Subcutaneous adipose tissue (tissue), 4 donors: ENCODE measurements around the gene DEFB124. TPM values are rescaled to one million over a fixed set of nuclear protein-coding genes. Genes with fewer than 3 reads are reported as not detected.

Source experiments
- total RNA-seq, 4 donors: library from RNA; depleted of rRNA; stranded (reverse); fragments of >200 nt; gene quantifications; one replicate each; pipeline ENCODE4 v1.1.0, GENCODE V29; 2016
- TF ChIP-seq, protein P1 (sequence below): fragments of 450-650 bp; IDR thresholded peaks from one replicate; pipeline ENCODE4 v1.5.1; 2016; ENCODE audit warnings: low read depth, mild to moderate bottlenecking, control low read depth, antibody characterized with exemption, moderate library complexity

Gene DEFB124
- total RNA-seq, 4 donors from 2014 or later, result not detected

DNA sequence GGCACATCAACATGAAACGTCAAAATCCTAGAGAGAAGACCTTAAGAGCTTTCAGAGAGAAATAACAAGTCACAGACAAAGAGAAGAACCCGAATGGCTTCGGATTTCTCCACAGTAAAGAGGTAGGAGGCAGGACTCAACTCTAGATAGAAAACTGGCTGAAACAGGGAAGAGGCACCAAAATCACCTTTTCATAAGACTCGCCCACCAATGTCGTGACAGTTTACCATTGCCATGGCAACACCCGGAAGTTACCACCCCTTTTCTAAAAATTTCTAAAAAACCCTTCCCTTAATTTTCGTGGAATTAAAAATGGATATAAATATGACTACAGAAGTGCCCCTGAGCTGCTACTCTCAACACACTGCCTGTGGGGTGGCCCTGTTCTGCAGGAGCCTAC, 56.6 kb downstream of the DEFB124 start:
- TF ChIP-seq, protein P1, sequence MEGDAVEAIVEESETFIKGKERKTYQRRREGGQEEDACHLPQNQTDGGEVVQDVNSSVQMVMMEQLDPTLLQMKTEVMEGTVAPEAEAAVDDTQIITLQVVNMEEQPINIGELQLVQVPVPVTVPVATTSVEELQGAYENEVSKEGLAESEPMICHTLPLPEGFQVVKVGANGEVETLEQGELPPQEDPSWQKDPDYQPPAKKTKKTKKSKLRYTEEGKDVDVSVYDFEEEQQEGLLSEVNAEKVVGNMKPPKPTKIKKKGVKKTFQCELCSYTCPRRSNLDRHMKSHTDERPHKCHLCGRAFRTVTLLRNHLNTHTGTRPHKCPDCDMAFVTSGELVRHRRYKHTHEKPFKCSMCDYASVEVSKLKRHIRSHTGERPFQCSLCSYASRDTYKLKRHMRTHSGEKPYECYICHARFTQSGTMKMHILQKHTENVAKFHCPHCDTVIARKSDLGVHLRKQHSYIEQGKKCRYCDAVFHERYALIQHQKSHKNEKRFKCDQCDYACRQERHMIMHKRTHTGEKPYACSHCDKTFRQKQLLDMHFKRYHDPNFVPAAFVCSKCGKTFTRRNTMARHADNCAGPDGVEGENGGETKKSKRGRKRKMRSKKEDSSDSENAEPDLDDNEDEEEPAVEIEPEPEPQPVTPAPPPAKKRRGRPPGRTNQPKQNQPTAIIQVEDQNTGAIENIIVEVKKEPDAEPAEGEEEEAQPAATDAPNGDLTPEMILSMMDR, result no peak

DNA sequence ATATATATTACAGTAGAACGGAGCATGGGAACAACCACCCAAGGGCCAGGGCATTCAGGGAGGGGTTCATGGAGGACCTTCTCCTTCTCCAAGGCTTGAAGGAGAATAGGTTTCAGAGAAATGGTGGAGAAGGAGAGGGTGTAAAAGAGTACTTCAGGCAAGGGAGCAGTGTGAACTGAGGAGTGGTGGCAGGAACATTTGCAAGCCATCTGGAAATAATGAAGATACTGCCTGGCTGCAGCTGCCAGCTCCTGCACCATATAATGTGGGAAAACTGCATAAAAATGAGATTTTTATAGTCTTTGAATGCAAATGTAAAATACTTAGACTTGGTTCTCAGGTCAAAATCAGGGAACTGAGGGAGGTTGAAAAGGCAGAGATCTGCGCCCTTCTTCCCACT, 59.3 kb downstream of the DEFB124 start:
- TF ChIP-seq, protein P1, result no peak

Other genes starting within 250 kb of the DEFB124 start
- not detected for gene DEFB115, start 217.5 kb downstream of the DEFB124 start, total RNA-seq
- not detected for gene DEFB116, start 166.5 kb downstream of the DEFB124 start, total RNA-seq
- gene DEFB118, start 106.5 kb downstream of the DEFB124 start, total RNA-seq, result not detected
- gene DEFB119, start 84.5 kb downstream of the DEFB124 start, total RNA-seq, result not detected
- not detected for gene DEFB121, start 68.9 kb downstream of the DEFB124 start, total RNA-seq
- not detected for gene DEFB123, start 34.5 kb downstream of the DEFB124 start, total RNA-seq
- gene REM1, start 161 bp upstream of the DEFB124 start, total RNA-seq, result 1 to 10 TPM; 1.4 to 5.3 (median 2.7) TPM
- 10 to 100 TPM; 48.2 to 99.6 (median 58.1) TPM for gene HM13, start 39.3 kb upstream of the DEFB124 start, total RNA-seq
- gene ID1, start 130.2 kb upstream of the DEFB124 start, total RNA-seq, result 100 to 1,000 TPM; 162 to 666 (median 229) TPM
- gene COX4I2, start 162.8 kb upstream of the DEFB124 start, total RNA-seq, result 1 to 10 TPM in 3 of 4 donors, not detected in 1; 2.6 to 8.9 (median 5.5) TPM
- 100 to 1,000 TPM in 2 of 4 donors, 10 to 100 TPM in 2; 89.0 to 112 (median 94.9) TPM for gene BCL2L1, start 247.7 kb upstream of the DEFB124 start, total RNA-seq